Mucosa of rectum (tissue), 2 donors: ENCODE data around the gene KRT71.

Source experiments
- H3K27ac ChIP-seq, 2 donors: one replicate each; pipeline ENCODE4 v1.7.0; 2013; ENCODE audit warnings: inconsistent platforms in 2 of 2, low read depth in 2 of 2, low read length in 2 of 2
- H3K27me3 ChIP-seq, 2 donors: one replicate each; pipeline ENCODE4 v1.7.0; 2013; ENCODE audit warnings: low read length in 2 of 2; ENCODE audit not compliant: control insufficient read depth in 2 of 2, insufficient read depth in 2 of 2
- H3K36me3 ChIP-seq, 2 donors: one replicate each; pipeline ENCODE4 v1.7.0; 2013; ENCODE audit warnings: low read length in 2 of 2; ENCODE audit not compliant: control insufficient read depth in 2 of 2, insufficient read depth in 2 of 2
- H3K4me1 ChIP-seq, 2 donors: one replicate each; pipeline ENCODE4 v1.7.0; 2013; ENCODE audit warnings: low read length in 2 of 2, mild to moderate bottlenecking in 1 of 2; ENCODE audit not compliant: control insufficient read depth in 2 of 2, insufficient read depth in 2 of 2
- H3K4me3 ChIP-seq, 2 donors: one replicate each; pipeline ENCODE4 v1.7.0; 2013; ENCODE audit warnings: low read length in 2 of 2
- H3K9ac ChIP-seq, 2 donors: one replicate each; pipeline ENCODE4 v1.7.0; 2013; ENCODE audit warnings: low read length in 2 of 2, low read depth in 1 of 2, mild to moderate bottlenecking in 1 of 2
- H3K9me3 ChIP-seq, 2 donors: one replicate each; pipeline ENCODE4 v1.7.0; 2013; ENCODE audit warnings: low read length in 2 of 2; ENCODE audit not compliant: control insufficient read depth in 2 of 2
- donor health status: healthy.
- donor health status: Normal muscosa, but diverticular disease.

The KRT71 gene

GRCh38 chr12:52559979-52560378 is 7.0 kb upstream of the KRT71 start:
- Histone ChIP-seq H3K4me3 (no peak overlapping the region), H3K27ac (no peak overlapping the region), H3K4me1 (no peaks in the 10 kb centered on the region), H3K27me3 (peaks cover 0 to 2% of the 10 kb centered on the region in 2 donors), H3K36me3 (no peaks in the 10 kb centered on the region), H3K9ac (no peak overlapping the region), H3K9me3 (no peaks in the 10 kb centered on the region)

DNA sequence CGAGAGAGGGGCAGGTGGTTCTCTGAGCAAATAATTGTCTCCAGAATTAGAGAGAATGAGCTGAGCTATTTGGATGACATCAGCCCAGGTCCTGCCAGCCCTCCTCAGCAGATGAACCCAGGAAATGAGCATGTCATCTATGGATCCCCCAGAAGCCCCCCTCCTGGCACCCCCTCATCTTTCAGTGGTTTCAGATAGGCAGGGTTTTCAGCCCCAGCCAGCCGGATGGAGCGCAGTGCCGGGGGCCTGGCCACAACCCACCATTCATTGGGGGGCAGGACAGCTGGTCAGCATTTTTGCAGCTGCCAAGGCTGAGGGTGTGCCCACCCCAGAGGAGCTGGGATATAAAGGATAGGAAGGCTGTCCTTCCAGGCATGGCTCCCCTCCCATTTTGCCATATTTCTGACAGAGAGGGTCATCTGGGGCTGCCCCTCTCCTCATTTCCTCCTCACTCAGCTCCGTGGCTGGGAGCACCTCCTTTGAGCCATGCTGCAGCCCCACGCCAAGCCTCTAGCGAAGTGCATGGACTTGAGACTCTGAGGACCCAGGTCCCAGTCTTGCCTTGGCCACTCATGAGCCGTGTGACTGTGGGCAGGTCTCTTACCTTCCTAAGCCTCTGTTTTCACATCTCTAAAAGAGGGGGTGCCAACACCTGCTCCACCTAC is 6.0 kb upstream of the KRT71 start:
- Histone ChIP-seq H3K4me3 (no peak overlapping the region), H3K27me3 (peaks cover 0 to 2% of the 10 kb centered on the region in 2 donors), H3K27ac (no peak overlapping the region), H3K36me3 (no peaks in the 10 kb centered on the region), H3K9me3 (no peaks in the 10 kb centered on the region), H3K4me1 (no peaks in the 10 kb centered on the region), H3K9ac (no peak overlapping the region)

GRCh38 chr12:52557476-52557875 is 4.5 kb upstream of the KRT71 start:
- no peaks in the 10 kb centered on the region for H3K36me3 ChIP-seq
- H3K9me3 ChIP-seq, result no peaks in the 10 kb centered on the region

GRCh38 chr12:52555577-52555976 is 2.6 kb upstream of the KRT71 start:
- no peaks in the 10 kb centered on the region for H3K36me3 ChIP-seq
- no peak overlapping the region for H3K9ac ChIP-seq
- no peak overlapping the region for H3K4me3 ChIP-seq
- peaks cover 0 to 2% of the 10 kb centered on the region in 2 donors for H3K27me3 ChIP-seq
- H3K9me3 ChIP-seq, result no peaks in the 10 kb centered on the region
- H3K4me1 ChIP-seq, result no peaks in the 10 kb centered on the region
- no peak overlapping the region for H3K27ac ChIP-seq

More at GRCh38 chr12:52557476-52557875, 4.5 kb upstream of the KRT71 start:
- Histone ChIP-seq H3K4me3 (no peak overlapping the region), H3K4me1 (no peaks in the 10 kb centered on the region), H3K9ac (no peak overlapping the region), H3K27me3 (peaks cover 0 to 2% of the 10 kb centered on the region in 2 donors), H3K27ac (no peak overlapping the region)

- Histone ChIP-seq H3K27ac (no peak overlapping the region), H3K36me3 (no peaks in the 10 kb centered on the region), H3K9ac (no peak overlapping the region), H3K4me3 (no peak overlapping the region), H3K4me1 (no peaks in the 10 kb centered on the region), H3K9me3 (no peaks in the 10 kb centered on the region), H3K27me3 (peaks cover 0 to 2% of the 10 kb centered on the region in 2 donors)
Measured at GRCh38 chr12:52552055-52552454, 890 bp downstream of the KRT71 start.

DNA sequence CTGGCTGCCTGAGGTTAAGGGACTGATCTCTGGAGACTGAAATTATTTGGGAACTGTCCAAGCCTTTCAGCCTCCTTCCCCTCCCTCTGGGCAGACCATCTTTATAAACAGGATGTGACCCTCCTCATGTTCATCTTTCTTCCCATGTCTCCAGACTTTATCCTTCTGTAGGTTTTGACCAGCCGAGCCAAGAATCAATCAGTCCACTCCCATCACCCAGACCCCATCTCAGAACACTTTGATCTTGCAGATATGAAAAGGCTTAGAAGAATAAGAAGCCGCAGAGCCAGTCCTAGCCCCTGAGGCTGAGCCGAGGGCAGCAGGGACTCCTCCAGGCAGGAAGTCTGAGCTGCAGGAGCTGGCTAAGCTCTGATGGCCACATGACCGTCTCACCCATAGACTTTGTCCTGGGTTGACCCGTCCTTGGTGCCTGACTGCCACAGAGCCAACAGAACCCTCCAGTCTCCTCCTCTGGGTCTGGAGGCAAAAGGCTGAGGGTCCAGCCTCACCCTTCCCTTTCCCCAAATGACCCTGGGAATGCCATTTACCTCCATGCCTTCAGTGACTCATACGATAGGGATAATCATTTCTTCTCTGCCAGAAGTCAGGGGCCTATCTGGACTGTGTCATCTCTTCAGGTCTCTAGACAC is 1.6 kb downstream of the KRT71 start:
- H3K27ac ChIP-seq, result no peak overlapping the region
- no peaks in the 10 kb centered on the region for H3K4me1 ChIP-seq
- H3K9me3 ChIP-seq, result no peaks in the 10 kb centered on the region

DNA sequence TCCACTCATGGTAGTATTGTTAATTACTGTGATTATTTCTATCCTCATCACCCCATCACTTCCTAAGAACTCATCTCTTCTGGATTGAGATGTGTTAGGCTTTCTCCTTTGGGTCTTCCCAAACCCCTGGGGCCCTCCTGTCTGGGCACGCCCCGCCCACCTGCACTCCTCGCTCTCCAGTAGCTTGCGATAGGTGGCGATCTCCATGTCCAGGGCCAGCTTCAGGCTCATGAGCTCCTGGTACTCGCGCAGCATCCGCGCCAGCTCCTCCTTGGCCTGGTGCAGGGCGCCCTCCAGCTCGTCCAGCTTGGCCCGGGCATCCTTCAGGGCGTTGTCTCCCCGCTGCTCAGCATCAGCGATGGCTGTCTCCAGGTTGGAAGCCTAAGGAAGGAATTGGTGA is 6.8 kb downstream of the KRT71 start:
- Histone ChIP-seq H3K27ac (no peak overlapping the region), H3K4me1 (no peaks in the 10 kb centered on the region), H3K9me3 (no peaks in the 10 kb centered on the region), H3K36me3 (no peaks in the 10 kb centered on the region), H3K4me3 (no peak overlapping the region), H3K9ac (no peak overlapping the region), H3K27me3 (peaks cover 0 to 2% of the 10 kb centered on the region in 2 donors)

More for the DNA sequence above, 1.6 kb downstream of the KRT71 start:
- peaks cover 2% of the 10 kb centered on the region in 2 donors for H3K27me3 ChIP-seq
- no peak overlapping the region for H3K4me3 ChIP-seq
- H3K9ac ChIP-seq, result no peak overlapping the region
- no peaks in the 10 kb centered on the region for H3K36me3 ChIP-seq

DNA sequence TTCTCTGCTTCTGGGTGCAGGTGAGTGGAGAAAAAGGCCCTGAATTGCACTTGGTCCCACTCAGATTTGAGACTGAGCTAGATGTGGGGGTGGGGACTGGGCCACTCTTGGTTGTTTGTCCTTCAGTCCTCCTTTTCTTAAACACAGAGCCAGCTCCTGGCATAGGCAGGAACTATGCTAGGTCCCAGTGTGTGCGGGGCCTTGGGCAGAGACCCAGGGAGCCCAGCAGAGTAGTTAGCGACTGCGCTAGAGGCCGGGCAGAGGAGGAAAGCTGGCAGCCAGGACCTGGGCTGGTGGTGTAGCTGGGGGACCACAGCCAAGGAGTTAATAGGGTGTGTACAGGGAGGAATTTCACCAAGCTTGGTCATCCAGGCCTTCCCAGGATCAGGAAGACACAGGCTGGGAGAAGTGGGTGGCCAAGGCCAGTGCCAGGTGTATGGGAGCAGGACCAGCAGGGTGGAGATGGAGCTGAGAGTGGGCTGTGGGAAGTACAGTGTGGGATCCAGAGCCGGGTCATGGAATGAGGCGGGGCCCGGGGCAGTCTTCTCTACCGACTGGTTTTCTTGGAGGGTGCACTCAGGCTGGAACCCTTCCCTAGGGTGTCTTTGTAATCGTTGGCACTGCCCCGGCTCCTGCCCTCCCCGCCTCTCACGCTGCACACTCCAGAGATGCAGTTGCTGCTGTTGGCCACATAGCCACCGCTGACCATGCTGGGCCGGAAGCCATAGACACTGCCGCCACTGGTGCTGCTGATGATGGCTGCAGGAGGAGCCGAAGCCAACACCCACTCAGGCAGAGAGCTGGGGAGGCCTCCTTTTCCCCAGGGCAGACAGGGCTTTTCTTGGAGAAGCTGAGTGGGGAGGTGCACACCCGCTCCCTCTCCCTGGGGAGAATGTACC is 8.7 kb downstream of the KRT71 start:
- H3K27ac ChIP-seq, result no peak overlapping the region
- no peak overlapping the region for H3K4me3 ChIP-seq
- no peaks in the 10 kb centered on the region for H3K9me3 ChIP-seq
- peaks cover 0 to 5% of the 10 kb centered on the region in 2 donors for H3K4me1 ChIP-seq
- H3K9ac ChIP-seq, result no peak overlapping the region
- peaks cover 0 to 2% of the 10 kb centered on the region in 2 donors for H3K27me3 ChIP-seq
- H3K36me3 ChIP-seq, result no peaks in the 10 kb centered on the region

GRCh38 chr12:52542785-52543318 is 10.1 kb downstream of the KRT71 start:
- H3K4me3 ChIP-seq, result no peak overlapping the region
- H3K9ac ChIP-seq, result no peak overlapping the region
- no peaks in the 10 kb centered on the region for H3K9me3 ChIP-seq
- H3K36me3 ChIP-seq, result no peaks in the 10 kb centered on the region
- peaks cover 0 to 5% of the 10 kb centered on the region in 2 donors for H3K4me1 ChIP-seq
- H3K27ac ChIP-seq, result no peak overlapping the region
- H3K27me3 ChIP-seq, result peaks cover 0 to 2% of the 10 kb centered on the region in 2 donors
